NCI-H1694 (cell line): Measurements from ENCODE around the gene PLCL1.

Source experiments
- DNase-seq: peaks from one replicate; lab custom pipeline; 2025; lab: John Stamatoyannopoulos, UW

Gene PLCL1

GRCh38 chr2:197888321-197888720 is 83.9 kb downstream of the PLCL1 start:
- no peak for DNase-seq

- DNase-seq, result no peak
Measured at GRCh38 chr2:197889041-197889440, 84.6 kb downstream of the PLCL1 start.

GRCh38 chr2:197890168-197890567 is 85.8 kb downstream of the PLCL1 start:
- no peak for DNase-seq

- DNase-seq, result no peak
Measured at GRCh38 chr2:197891897-197892442, 87.6 kb downstream of the PLCL1 start.

DNA sequence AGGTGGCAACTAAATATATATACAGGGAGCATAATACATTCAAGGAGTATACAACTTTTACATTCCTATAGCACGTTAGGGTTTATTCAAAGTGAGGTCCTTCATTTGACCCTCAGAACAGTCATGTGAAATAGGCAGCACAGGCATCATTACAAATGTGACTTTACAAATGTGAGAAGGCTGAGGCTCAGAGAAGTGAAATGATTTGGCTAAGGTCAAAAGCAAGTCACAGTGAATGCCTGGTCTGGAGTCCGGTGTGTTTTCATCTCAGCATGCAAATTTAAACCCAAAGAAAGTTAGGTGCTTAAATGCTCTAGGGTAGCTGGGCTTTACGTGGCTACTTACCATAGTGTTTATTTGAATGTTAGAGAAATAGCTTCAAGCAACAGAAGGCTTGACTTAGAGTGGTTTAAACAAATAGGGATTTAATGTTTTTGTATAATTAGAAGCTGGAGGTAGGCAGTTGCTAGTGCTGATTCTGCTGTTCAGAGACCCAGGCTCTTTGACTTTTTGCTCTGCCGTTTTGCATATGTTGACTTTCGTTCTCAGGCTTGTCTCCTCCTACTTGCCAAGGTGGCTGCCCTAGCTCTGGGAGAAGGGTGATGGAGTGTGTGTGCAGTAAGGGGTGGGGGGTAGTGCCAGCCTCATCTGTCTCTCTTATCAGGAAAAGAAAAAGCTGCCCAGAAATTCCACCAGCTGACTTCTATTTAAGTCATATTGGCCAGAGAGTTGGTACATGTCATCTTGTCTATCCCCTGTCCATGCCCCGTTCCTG is 89.2 kb downstream of the PLCL1 start:
- DNase-seq, result no peak

GRCh38 chr2:197894751-197895274 is 90.4 kb downstream of the PLCL1 start:
- no peak for DNase-seq

- no peak for DNase-seq
Measured at GRCh38 chr2:197897960-197898678, 93.7 kb downstream of the PLCL1 start.

DNA sequence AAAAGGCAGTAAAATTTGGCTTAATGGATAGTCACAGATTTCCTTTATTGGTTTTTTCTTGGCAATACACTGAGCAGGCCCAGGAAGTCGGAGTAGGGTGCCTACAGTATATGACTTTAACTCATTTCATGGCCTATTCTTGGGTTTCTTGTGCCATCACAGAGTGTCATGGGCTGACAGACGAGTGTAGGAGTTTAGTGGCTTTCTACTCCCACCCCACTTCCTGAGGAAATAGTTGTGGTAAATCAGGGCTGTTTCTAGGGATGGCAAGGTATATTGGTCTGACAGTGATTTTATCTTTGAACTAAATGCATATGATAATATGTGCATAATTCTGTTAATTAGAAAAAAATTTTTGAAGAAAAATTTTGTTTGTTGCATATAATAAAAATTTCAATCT is 100.1 kb downstream of the PLCL1 start:
- no peak for DNase-seq

DNA sequence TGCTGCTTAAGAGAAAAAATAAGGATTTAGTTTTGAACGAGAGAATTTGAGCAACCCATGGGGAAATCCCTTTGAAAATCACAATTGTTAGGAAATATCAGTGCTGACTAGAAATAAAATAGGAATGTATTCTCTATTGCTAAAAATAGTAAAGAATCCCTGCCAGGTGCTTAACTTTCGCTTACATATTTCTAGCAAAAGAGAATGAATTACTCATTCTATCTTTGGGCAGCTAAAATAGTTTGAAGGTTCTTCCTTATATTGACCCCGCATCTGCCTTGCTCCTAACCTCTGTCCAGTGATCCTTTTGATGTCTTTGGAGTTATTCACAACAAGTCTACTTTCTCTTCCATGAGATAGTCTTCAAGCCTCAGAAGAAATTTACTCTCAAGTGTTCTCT is 103.8 kb downstream of the PLCL1 start:
- no peak for DNase-seq

- DNase-seq, result no peak
Measured at GRCh38 chr2:197908990-197909776, 104.8 kb downstream of the PLCL1 start.

GRCh38 chr2:197911667-197912066 is 107.3 kb downstream of the PLCL1 start:
- DNase-seq, result no peak

GRCh38 chr2:197913084-197913483 is 108.7 kb downstream of the PLCL1 start:
- no peak for DNase-seq

DNA sequence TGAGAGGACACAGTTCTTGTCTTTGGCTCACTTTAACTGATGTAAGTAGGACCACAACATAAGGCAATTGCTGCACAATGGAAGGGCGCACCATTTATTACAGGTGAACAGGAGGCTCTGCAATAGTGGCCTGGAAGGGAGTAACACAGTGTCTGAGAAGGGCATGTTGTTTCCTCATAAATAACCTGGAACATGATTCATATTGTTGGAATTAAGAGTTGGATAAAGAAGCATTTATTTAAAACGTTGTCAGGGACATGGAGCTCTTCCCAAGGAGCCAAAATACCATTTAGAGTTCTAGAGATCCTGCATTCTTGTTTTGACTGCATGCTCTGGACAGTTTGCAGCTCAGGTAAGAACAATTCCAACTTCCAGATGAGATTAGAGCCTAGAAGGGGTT is 110.4 kb downstream of the PLCL1 start:
- DNase-seq, result no peak

DNA sequence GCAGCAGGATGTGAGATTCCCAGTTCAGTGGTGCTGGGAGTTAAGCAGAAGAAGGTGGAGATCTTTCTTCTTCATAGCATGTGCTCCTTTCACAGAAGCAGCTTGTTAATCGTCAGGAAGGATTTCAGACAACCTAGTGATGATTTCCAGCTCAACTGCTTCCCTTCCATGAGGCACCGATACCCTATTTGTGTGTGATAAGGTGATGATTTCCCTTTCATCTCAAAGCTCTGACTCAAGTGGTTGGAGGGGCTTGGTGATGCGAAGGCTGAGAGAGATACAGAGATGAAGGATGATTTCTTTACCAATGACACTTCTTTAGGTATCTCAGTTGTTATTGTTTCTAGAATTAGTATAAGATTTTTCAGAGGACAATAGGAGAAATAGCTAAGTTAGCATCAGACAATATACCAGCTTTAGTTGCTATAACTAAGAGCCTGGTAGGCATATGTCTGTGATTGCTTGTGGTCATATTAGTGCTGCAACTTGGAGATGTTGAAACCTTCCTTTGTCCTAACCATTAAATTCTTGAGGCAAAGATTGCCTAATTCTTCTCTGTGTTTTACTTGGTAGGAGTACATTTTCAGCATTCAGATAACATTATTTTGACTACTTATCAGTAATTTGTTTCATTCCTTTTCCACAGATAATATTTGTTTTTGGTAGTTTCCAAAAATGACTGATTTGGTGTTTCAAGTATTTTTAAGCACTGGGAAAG is 111.3 kb downstream of the PLCL1 start:
- DNase-seq, result no peak

- no peak for DNase-seq
Measured at GRCh38 chr2:197919487-197919886, 115.1 kb downstream of the PLCL1 start.

DNA sequence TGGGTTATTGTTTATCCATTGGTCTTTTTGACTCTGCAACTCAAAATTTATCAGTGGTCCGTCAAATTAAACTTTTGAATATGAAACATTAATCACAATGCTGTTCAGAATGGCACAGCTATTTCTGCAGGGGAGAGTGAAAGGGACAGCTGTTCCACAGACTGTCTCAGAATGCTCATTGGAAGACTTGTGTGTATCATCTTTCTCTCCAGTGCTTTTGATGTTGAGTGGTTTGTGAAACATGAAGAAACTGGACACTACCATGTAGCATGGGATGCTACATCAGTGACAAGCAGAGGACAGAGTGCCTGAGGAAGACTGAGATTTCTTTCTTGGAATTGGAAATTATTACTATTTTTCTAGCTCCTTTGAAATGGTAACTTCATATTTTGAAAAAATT is 115.7 kb downstream of the PLCL1 start:
- DNase-seq, result no peak

- DNase-seq, result no peak
Measured at GRCh38 chr2:197920592-197921201, 116.3 kb downstream of the PLCL1 start.

- DNase-seq, result no peak
Measured at GRCh38 chr2:197924483-197924882, 120.1 kb downstream of the PLCL1 start.

DNA sequence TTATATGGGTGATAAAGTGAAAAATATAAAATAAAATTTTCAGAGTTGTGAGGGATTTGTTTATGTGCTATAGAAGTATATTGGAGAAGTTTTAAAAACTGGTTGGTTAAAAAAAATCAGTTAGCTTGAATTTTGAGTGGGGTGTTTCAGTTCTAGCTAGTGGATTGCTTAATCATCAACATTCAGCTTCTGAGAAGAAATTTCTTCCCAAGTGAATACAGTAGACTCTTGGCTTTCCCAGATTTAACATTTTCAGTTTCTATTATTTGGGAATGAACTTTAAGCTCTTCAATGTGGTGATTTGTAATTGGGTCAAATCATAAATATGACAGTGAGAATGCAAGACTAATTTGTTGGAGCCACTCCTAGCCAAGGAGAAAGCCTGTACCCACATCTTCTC is 120.8 kb downstream of the PLCL1 start:
- no peak for DNase-seq

- DNase-seq, result no peak
Measured at GRCh38 chr2:197925976-197926375, 121.6 kb downstream of the PLCL1 start.

GRCh38 chr2:197926673-197927072 is 122.3 kb downstream of the PLCL1 start:
- no peak for DNase-seq
